ENCODE data around the gene ABLIM3. TPM values are rescaled to one million over a fixed set of nuclear protein-coding genes. Genes with fewer than 3 reads are reported as not detected.
A peak's percentile ranks its signal among the peaks of the same experiment; 100 is the strongest.

The ABLIM3 gene
- total and polyA plus RNA-seq, 12 donors, result 53.6 to 189 (median 103) TPM

GRCh38 chr5:149223081-149223848 is 82.0 kb downstream of the ABLIM3 start:
- H3K4me1 ChIP-seq, result peaks cover 0 to 83% (median 43%) of the 10 kb centered on the region in 9 donors
- peaks cover 0 to 50% (median 5%) of the 10 kb centered on the region in 9 donors for H3K36me3 ChIP-seq

GRCh38 chr5:149224282-149224681 is 83.0 kb downstream of the ABLIM3 start:
- intact Hi-C loops (cut with DNase I), result no loop called here
- no peaks in the 10 kb centered on the region for H3K27me3 ChIP-seq

More at GRCh38 chr5:149223081-149223848, 82.0 kb downstream of the ABLIM3 start:
- intact Hi-C loops (cut with DNase I), result no loop called here
- Histone ChIP-seq H3K27me3 (no peaks in the 10 kb centered on the region), H3K9me3 (no peaks in the 10 kb centered on the region), H3K4me3 (no peak overlapping the region), H3K27ac (peak overlapping the region in 8 of 10 donors; percentile 35 to 78 (median 50))
- 89 to 94% methylated on average over 11 of the region's 11 CpGs for WGBS, 2 donors
- ATAC-seq (no peak), DNase-seq (no peak)
- TF ChIP-seq CTCF (IDR thresholded peaks at IDR 0.05), result no peak

GRCh38 chr5:149227168-149227826 is 86.0 kb downstream of the ABLIM3 start:
- Histone ChIP-seq H3K36me3 (peaks cover 0 to 47% (median 6%) of the 10 kb centered on the region in 9 donors), H3K4me1 (peaks cover 10 to 59% (median 39%) of the 10 kb centered on the region in 9 donors), H3K27ac (peak overlapping the region in 8 of 10 donors; percentile 31 to 79 (median 72)), H3K27me3 (no peaks in the 10 kb centered on the region), H3K9me3 (no peaks in the 10 kb centered on the region), H3K4me3 (no peak overlapping the region)
- intact Hi-C loops (cut with DNase I), result loop anchor here in 3 of 10 donors (5.0 kb wide), 1 partner anchor 85 kb away; the partner anchor contains the start of gene ABLIM3 (in 3 of the 3)
- no peak for DNase-seq
- TF ChIP-seq CTCF (IDR thresholded peaks at IDR 0.05), result no peak
- 68 to 87% methylated on average over 2 of the region's 2 CpGs for WGBS, 2 donors
- ATAC-seq, result peak in 2 of 8 donors; percentile 7 to 28

More at GRCh38 chr5:149224282-149224681, 83.0 kb downstream of the ABLIM3 start:
- ATAC-seq, result peak; percentile 33 to 81 (median 78)
- peaks cover 6 to 83% (median 50%) of the 10 kb centered on the region in 9 donors for H3K4me1 ChIP-seq
- peak overlapping the region in 9 of 10 donors; percentile 33 to 78 (median 49) for H3K27ac ChIP-seq
- H3K4me3 ChIP-seq, result no peak overlapping the region
- TF ChIP-seq CTCF (IDR thresholded peaks at IDR 0.05), result no peak
- DNase-seq, result peak; percentile 71 to 73
- H3K36me3 ChIP-seq, result peaks cover 0 to 39% (median 5%) of the 10 kb centered on the region in 9 donors
- WGBS, 2 donors, result 56 to 65% methylated on average over 5 of the region's 5 CpGs
- H3K9me3 ChIP-seq, result no peaks in the 10 kb centered on the region

DNA sequence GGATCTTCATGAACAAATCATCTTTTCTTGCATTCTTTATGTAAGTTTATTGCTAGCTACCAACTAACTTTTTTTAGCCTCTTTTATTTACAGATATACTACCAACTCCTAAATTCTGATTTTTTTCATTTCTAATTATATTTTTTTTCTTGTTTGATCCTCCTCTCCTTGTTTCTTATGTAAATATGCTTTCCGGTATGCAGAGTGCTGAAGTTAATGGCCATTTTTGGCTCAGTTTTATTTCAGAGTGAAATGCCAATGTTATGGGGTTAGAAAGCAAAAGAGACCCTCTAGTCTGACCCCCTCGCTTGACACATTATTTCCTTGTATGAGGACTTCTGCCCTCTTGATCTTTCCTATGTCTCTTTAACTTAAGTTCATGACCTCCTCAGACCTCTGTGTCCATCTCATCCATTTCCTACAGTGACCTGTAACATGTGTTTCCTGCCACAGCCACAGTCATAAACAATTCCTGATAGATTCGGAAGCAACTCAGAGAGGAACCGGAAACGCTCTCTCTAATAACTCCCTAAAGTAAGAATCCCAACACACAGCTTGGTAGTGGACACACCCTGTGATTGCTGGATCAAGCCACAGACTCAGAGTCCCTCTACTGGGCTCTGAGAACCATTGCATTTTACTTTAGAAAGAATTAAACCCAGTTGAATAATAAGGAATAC is 87.5 kb downstream of the ABLIM3 start:
- TF ChIP-seq CTCF (IDR thresholded peaks at IDR 0.05), result peak; percentile 69 to 92 (median 79)
- DNase-seq (peak in 1 of 2 donors; percentile 77), ATAC-seq (peak; percentile 85 to 95 (median 92))
- Histone ChIP-seq H3K36me3 (peaks cover 0 to 57% (median 13%) of the 10 kb centered on the region in 9 donors), H3K4me3 (no peak overlapping the region), H3K27me3 (no peaks in the 10 kb centered on the region), H3K9me3 (no peaks in the 10 kb centered on the region), H3K27ac (peak overlapping the region; percentile 42 to 79 (median 70)), H3K4me1 (peaks cover 10 to 45% (median 36%) of the 10 kb centered on the region in 9 donors)
- intact Hi-C loops (cut with DNase I), result loop anchor here (1.0 to 5.0 kb wide), 5 partner anchors 85 to 88 kb away; partner anchors contain the start of gene ABLIM3 (in 8 of the 10)
- 23 to 26% methylated on average over 5 of the region's 5 CpGs for WGBS, 2 donors
